ENCODE measurements around the gene TRIP12. TPM values are rescaled to one million over a fixed set of nuclear protein-coding genes. Genes with fewer than 3 reads are reported as not detected.

The TRIP12 gene
- total RNA-seq (2022; extraction: Qiagen RNA extraction; ENCODE audit: low read depth): 81.6 to 103 TPM (median 101 TPM) in 5 replicates

DNA sequence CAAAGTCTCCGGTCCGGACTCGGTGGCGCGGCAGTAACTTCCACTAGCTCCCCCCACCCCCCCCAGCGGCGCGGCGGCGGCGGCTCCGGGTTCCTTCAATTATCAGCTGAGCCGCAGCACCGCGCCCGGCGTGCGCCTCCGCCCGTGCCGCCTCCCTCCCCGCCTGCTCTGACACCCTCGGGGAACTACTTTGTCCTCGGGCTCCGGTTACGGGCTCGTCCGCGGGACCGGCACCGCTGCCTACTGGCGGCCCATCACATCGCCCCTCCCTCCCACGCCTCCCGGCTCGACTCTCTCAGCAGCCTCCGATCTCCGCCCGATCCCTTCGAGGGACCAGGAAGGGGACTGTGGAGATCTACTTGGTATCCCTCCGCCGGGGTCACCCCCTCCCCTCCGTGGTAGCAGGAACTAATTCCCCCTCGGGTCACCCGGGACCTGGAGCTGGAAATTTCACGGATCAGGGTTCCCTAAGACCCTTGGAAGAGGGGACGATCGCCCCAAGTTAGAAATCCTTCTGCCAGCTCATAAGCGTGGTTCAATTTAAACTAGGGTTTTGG, at the start of gene TRIP12:
TRIP12 (minus strand) TSS at position 118 of the 557 bp plus-strand sequence. CDS start 41,930 bp downstream, outside the sequence.

DNA sequence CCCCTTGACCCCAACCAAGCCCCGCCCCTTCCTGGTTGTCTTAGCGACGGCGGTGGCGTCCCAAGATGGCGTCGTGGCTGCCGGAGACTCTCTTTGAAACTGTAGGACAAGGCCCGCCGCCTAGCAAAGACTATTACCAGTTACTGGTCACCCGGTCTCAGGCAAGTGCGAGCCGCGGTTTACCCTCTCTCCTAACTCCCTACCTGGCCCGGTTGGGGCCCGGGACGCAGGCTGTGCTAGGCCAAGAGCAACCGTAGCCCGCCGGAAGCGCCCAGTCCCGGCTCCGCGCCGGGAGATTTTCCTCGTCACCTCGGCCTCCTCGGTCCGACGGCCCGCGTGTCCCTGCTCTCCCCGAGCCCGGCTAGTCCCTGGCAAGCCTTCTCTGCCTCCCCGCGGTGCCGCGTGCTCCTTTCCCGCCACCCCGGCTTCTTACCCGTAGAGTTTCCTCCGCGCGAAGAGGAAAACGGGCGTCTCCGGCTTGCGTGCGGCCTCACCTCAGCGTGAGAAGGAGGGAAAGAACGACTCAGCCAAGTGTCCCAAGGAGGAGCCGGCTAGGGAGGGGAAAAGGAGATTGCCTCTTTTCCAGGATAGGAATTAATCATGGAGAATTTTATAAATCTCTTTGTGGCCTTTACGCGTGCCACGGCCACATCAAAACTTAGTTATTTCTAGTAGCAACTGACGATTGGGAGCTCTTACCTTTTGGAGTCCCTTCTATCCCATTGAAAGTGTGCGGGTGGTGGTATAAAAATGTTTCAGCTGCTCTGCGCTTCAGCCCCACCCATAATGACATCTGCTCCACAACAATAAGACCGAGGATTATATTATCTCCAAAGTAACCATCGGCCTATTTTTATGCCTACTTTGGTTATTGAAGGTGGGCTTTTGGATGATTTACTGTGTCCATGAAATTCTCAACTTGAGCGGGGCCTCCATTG, 909 bp upstream of the TRIP12 start, which contains the start of gene FBXO36:
FBXO36 (plus strand) TSS at position 55 of the 938 bp plus-strand sequence; CDS start at position 66, 11 bp downstream.

DNA sequence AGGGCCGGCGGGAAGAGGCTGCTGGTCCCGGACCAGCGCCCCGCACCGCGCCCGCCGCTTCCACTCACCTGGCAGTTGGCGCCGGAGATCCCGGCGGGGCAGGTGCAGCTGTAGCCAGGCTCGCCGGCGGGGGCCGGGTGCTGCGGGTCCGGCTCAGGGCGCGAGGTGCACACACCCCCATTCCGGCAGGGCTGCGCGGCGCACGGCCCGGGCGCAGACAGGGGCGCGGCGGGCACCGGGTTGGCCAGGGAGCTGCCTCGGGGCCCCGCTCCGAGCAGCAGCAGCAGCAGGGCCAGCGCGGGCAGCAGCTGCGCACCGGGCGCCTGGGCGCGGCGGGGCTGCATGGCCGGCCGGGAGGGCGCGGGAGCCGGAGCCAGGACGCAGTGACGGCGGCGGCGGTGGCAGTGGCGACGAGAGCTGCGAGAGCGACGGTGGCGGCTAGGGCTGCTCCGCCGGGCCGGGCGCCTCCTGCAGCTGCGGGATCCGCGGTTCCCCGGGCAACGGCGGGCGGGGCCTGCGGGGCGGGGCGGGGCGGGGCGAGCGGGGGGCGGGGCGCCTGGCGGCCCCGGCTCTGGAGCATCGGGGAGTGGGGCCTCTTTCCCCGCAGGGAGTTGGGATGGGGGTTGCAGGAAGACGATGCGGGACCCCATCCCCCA, 207.6 kb downstream of the TRIP12 start, which contains the start of gene DNER:
DNER (minus strand) TSS at position 476 of the 656 bp plus-strand sequence; CDS start at position 344, 132 bp downstream.

Other genes with a start within 250 kb of the TRIP12 start
- 5.6 to 9.1 TPM (median 6.7 TPM) in 5 replicates for gene DNER, start 207.5 kb downstream of the TRIP12 start, total RNA-seq (2022; extraction: Qiagen RNA extraction; ENCODE audit: low read depth)
- gene FBXO36, start 494 bp upstream of the TRIP12 start, total RNA-seq (2022; extraction: Qiagen RNA extraction; ENCODE audit: low read depth): 1.1 to 2.3 TPM (median 1.4 TPM) in 5 replicates
- 1.0 to 1.9 TPM (median 1.4 TPM) in 5 replicates for gene SLC16A14, start 146.9 kb upstream of the TRIP12 start, total RNA-seq (2022; extraction: Qiagen RNA extraction; ENCODE audit: low read depth)

Data from A549 treated with DMSO at 1 μM for 4 hours (cell line).